Subcutaneous preadipocyte (primary cell): ENCODE measurements around the gene PYY. TPM values are rescaled to one million over a fixed set of nuclear protein-coding genes. Genes with fewer than 3 reads are reported as not detected.

Source experiments
- total RNA-seq: library from RNA; depleted of rRNA; stranded (reverse); fragments of >200 nt; gene quantifications from 2 replicates; pipeline ENCODE4 v1.2.3, GENCODE V29; 2012

Gene PYY
- 0.37 TPM in 1 of 2 replicates, not detected in the other for total RNA-seq

GRCh38 chr17:43953746-43954145, at the start of gene PYY:
TSS of gene PYY (minus strand) at chr17:43953940. CDS start at chr17:43953483, 457 bp downstream.

DNA sequence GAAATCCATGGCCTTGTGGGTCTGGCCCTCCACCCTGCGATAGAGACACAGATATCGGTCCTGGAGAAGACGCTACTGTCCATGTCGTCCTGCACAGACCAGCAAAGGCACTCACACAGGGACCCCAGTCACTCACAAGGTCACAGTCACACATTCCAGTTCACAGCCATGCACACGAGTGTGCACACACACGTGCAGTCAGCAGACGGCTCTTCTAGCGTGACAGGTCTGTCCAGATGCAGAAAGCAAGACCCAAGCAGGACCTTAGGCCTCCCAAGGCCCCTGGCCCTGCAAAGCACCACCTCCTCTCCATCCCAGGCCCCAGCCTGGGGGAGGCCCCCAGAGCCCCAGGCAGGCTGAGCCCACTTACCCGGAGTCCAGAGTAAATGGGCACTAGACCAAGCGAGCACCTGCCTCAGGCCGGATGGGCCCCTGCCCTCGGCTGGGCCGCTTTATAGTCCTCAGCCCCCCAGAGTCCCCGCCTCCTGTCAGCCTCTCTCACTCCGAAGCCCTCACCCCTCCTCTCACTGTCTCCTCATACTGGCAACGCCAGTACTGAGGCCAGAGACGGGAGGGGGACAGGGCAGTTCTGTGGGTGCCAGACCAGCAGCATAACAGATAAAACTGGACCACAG, 11.6 kb downstream of the PYY start, which contains the start of gene PPY:
TSS of gene PPY (minus strand) at position 426 of the 635 bp plus-strand sequence. CDS start 822 bp downstream, outside the sequence.

GRCh38 chr17:43907425-43907981, 46.2 kb downstream of the PYY start, which contains the start of gene MPP2:
TSS of gene MPP2 (minus strand) at chr17:43907536. CDS start at chr17:43904460, 3,076 bp downstream.

Other genes starting within 250 kb of the PYY start
- gene SOST, start 195.1 kb downstream of the PYY start, total RNA-seq = not detected in 2 replicates
- gene DUSP3, start 175.0 kb downstream of the PYY start, total RNA-seq = 43.4 and 55.1 TPM in 2 replicates
- gene CFAP97D1, start 173.5 kb downstream of the PYY start, total RNA-seq = under 0.01 TPM in 2 replicates
- gene MPP3, start 120.8 kb downstream of the PYY start, total RNA-seq = 12.9 and 17.0 TPM in 2 replicates
- gene CD300LG, start 106.8 kb downstream of the PYY start, total RNA-seq = not detected in 2 replicates
- 0.78 and 1.1 TPM in 2 replicates for gene MPP2, start 46.4 kb downstream of the PYY start, total RNA-seq
- gene PPY, start 11.5 kb downstream of the PYY start, total RNA-seq = not detected in 2 replicates
- 20.2 and 41.4 TPM in 2 replicates for gene NAGS, start 50.7 kb upstream of the PYY start, total RNA-seq
- 39.1 and 58.8 TPM in 2 replicates for gene TMEM101, start 61.0 kb upstream of the PYY start, total RNA-seq
- gene LSM12, start 112.7 kb upstream of the PYY start, total RNA-seq = 84.9 and 93.8 TPM in 2 replicates
- 39.9 and 42.6 TPM in 2 replicates for gene G6PC3, start 116.8 kb upstream of the PYY start, total RNA-seq
- 47.4 and 53.4 TPM in 2 replicates for gene HDAC5, start 169.7 kb upstream of the PYY start, total RNA-seq
- gene HROB, start 188.0 kb upstream of the PYY start, total RNA-seq = 5.5 and 8.4 TPM in 2 replicates
- gene ASB16, start 216.8 kb upstream of the PYY start, total RNA-seq = under 0.01 TPM in 1 of 2 replicates, not detected in the other
- gene TMUB2, start 233.0 kb upstream of the PYY start, total RNA-seq = 18.6 and 19.1 TPM in 2 replicates
- 22.0 and 39.5 TPM in 2 replicates for gene ATXN7L3, start 245.9 kb upstream of the PYY start, total RNA-seq